Measurements from ENCODE around the gene ZCCHC3.
"Not testable (repeated sequence)": the region's sequence is repeated elsewhere in the genome, so short reads cannot be mapped to it uniquely, and the experiment has no call there.

DNA sequence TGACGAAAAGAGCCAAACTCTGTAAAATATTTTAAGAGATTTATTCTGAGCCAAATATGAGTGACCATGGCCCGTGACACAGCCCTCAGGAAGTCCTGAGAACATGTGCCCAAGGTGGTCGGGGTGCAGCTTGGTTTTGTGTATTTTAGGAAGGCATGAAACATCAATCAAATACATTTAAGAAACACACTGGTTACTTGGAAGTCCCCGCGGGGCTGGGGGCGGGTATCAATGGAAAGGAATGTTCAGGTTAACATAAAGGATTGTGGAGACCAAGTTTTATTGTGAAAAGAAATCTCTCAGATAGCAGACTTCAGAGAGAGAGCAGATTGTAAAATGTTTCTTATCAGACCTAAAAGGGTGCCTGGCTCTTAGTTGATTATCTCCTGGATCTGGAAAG, 43.9 kb upstream of the ZCCHC3 start:
- not testable (repeated sequence) for TF ChIP-seq HNF4G, RAD21, YY1, SP1 (IDR thresholded peaks at IDR 0.05)
- TF ChIP-seq, protein P1, sequence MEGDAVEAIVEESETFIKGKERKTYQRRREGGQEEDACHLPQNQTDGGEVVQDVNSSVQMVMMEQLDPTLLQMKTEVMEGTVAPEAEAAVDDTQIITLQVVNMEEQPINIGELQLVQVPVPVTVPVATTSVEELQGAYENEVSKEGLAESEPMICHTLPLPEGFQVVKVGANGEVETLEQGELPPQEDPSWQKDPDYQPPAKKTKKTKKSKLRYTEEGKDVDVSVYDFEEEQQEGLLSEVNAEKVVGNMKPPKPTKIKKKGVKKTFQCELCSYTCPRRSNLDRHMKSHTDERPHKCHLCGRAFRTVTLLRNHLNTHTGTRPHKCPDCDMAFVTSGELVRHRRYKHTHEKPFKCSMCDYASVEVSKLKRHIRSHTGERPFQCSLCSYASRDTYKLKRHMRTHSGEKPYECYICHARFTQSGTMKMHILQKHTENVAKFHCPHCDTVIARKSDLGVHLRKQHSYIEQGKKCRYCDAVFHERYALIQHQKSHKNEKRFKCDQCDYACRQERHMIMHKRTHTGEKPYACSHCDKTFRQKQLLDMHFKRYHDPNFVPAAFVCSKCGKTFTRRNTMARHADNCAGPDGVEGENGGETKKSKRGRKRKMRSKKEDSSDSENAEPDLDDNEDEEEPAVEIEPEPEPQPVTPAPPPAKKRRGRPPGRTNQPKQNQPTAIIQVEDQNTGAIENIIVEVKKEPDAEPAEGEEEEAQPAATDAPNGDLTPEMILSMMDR (IDR thresholded peaks at IDR 0.05; ENCODE audit: low read depth, low read length, missing input control) = not testable (repeated sequence)
- TF ChIP-seq, protein P2, sequence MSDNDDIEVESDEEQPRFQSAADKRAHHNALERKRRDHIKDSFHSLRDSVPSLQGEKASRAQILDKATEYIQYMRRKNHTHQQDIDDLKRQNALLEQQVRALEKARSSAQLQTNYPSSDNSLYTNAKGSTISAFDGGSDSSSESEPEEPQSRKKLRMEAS (IDR thresholded peaks at IDR 0.05) = not testable (repeated sequence)
- TF ChIP-seq, protein P3, sequence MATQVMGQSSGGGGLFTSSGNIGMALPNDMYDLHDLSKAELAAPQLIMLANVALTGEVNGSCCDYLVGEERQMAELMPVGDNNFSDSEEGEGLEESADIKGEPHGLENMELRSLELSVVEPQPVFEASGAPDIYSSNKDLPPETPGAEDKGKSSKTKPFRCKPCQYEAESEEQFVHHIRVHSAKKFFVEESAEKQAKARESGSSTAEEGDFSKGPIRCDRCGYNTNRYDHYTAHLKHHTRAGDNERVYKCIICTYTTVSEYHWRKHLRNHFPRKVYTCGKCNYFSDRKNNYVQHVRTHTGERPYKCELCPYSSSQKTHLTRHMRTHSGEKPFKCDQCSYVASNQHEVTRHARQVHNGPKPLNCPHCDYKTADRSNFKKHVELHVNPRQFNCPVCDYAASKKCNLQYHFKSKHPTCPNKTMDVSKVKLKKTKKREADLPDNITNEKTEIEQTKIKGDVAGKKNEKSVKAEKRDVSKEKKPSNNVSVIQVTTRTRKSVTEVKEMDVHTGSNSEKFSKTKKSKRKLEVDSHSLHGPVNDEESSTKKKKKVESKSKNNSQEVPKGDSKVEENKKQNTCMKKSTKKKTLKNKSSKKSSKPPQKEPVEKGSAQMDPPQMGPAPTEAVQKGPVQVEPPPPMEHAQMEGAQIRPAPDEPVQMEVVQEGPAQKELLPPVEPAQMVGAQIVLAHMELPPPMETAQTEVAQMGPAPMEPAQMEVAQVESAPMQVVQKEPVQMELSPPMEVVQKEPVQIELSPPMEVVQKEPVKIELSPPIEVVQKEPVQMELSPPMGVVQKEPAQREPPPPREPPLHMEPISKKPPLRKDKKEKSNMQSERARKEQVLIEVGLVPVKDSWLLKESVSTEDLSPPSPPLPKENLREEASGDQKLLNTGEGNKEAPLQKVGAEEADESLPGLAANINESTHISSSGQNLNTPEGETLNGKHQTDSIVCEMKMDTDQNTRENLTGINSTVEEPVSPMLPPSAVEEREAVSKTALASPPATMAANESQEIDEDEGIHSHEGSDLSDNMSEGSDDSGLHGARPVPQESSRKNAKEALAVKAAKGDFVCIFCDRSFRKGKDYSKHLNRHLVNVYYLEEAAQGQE (IDR thresholded peaks at IDR 0.05) = not testable (repeated sequence)

All from liver (tissue), 3 donors.